ENCODE results near the gene EVI2A. TPM values are rescaled to one million over a fixed set of nuclear protein-coding genes. Genes with fewer than 3 reads are reported as not detected.

EVI2A gene
- total and polyA plus RNA-seq, 10 of the 15 experiments (the other 5 are each of a cell fraction or from before 2014, with no cell fraction given) = 4.6 to 78.3 (median 25.7) TPM

DNA sequence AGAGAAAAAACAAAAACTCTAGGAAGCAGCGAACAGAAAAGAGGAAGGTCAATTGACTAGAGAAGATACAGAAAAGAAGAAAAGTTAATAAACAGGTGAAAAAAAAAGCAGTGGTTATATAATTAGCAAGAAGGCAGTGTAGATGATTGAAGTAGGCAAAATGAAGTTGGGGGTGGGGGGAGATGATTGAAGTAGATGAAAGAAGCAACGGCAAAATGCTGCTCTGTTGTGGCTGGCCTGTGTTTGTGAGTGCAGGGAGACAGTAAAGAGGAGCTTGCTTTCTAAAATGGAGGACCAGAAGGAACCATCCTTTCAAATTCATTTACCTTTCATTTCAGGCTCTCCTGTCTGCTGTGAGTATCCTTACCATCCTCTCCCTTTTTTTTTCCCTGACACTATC is 11.2 kb downstream of the EVI2A start:
- peaks cover 23% of the 10 kb centered on the region for H3K4me1 ChIP-seq (ENCODE audit: control insufficient read depth, insufficient read depth, low read length)
- H3K9me3 ChIP-seq (replicated peaks; ENCODE audit: control insufficient read depth, insufficient read depth, low read length) = peaks cover under 1% of the 10 kb centered on the region; the same call in 2 of the 3 replicates
- peak overlapping the region; percentile 69 for H3K4me3 ChIP-seq
- ChIA-PET SMC1A (ENCODE audit: uncharacterized antibody, unreplicated experiment) (interaction anchor here (1.6 to 8.0 kb wide), 3 partner anchors 11 to 61 kb away, joined by 9 to 101 read pairs (median 86); partner anchors contain the start of gene EVI2A), RAD21 (ENCODE audit: unreplicated experiment) (interaction anchor here (1.0 to 3.9 kb wide), 5 partner anchors 9 to 183 kb away, joined by 3 to 39 read pairs (median 20); no protein-coding TSS in a partner anchor), POLR2A (interaction anchor here (0.7 to 2.8 kb wide), 5 partner anchors 9 to 183 kb away, joined by 3 to 30 read pairs (median 5); partner anchors contain the start of gene EVI2A), CTCF (interaction anchor here (1.4 to 10.7 kb wide), 3 partner anchors 10 to 62 kb away, joined by 6 to 80 read pairs (median 21); partner anchors contain the start of gene EVI2A)
- H3K27ac ChIP-seq (ENCODE audit: control insufficient read depth, insufficient read depth) = peak overlapping the region; percentile 95
- intact Hi-C loops (cut with micrococcal nuclease; ENCODE audit: unreplicated experiment) = loop anchor here (10.0 kb wide), 1 partner anchor 595 kb away; the partner anchor contains the start of gene UTP6
- peak overlapping the region; percentile 14; the same call in 1 of the 2 replicates for H2AFZ ChIP-seq (ENCODE audit: control insufficient read depth, low read depth, low read length)
- peaks cover under 1 to 13% of the 10 kb centered on the region in 2 experiments; a peak in 3 of 4 replicates for H3K36me3 ChIP-seq (ENCODE audit: control insufficient read depth in 2 of 2, insufficient read depth in 2 of 2, low read length in 1 of 2)
- in situ Hi-C loops (cut with MboI) = no loop called here
- H3K27me3 ChIP-seq (replicated peaks in 1 of 2; ENCODE audit: control insufficient read depth in 2 of 2, insufficient read depth in 2 of 2, low read length in 1 of 2) = no peaks in the 10 kb centered on the region
- no TSS peak for BruUV-seq (replicated peaks)
- H4K20me1 ChIP-seq (ENCODE audit: control insufficient read depth, insufficient read depth) = no peaks in the 10 kb centered on the region
- FAIRE-seq (no peak), DNase-seq (ENCODE audit: low read depth, low spot score) (no peak), ATAC-seq (peak; percentile 37)
- H3K79me2 ChIP-seq (ENCODE audit: control insufficient read depth, insufficient read depth, low read length) = peaks cover 91% of the 10 kb centered on the region
- 6% methylated on average over 2 of the region's 2 CpGs for WGBS (ENCODE audit: insufficient coverage, insufficient replicate concordance, low lambda C conversion rate, missing lambda C conversion rate)
- peak overlapping the region; percentile 97 for H3K4me2 ChIP-seq (ENCODE audit: control insufficient read depth, insufficient read depth)
- H3K9ac ChIP-seq (ENCODE audit: control insufficient read depth, insufficient read depth, low read length) = peak overlapping the region; percentile 93
- no peak for TF ChIP-seq CHD4 (IDR thresholded peaks at IDR 0.05)
- TF ChIP-seq RELA (IDR thresholded peaks at IDR 0.05; ENCODE audit: borderline replicate concordance, partially characterized antibody) = no peak
- no peak for TF ChIP-seq ZBED1 (IDR thresholded peaks at IDR 0.05; ENCODE audit: borderline replicate concordance)
- TF ChIP-seq SMAD1 (IDR thresholded peaks at IDR 0.05; ENCODE audit: low read depth, partially characterized antibody) = no peak
- TF ChIP-seq FOXM1 (IDR thresholded peaks at IDR 0.05; ENCODE audit: low read depth, low read length) = no peak
- no peak for TF ChIP-seq JUNB (IDR thresholded peaks at IDR 0.05)
- no peak for TF ChIP-seq EED (IDR thresholded peaks at IDR 0.05; ENCODE audit: low read depth)
- TF ChIP-seq, protein P1, sequence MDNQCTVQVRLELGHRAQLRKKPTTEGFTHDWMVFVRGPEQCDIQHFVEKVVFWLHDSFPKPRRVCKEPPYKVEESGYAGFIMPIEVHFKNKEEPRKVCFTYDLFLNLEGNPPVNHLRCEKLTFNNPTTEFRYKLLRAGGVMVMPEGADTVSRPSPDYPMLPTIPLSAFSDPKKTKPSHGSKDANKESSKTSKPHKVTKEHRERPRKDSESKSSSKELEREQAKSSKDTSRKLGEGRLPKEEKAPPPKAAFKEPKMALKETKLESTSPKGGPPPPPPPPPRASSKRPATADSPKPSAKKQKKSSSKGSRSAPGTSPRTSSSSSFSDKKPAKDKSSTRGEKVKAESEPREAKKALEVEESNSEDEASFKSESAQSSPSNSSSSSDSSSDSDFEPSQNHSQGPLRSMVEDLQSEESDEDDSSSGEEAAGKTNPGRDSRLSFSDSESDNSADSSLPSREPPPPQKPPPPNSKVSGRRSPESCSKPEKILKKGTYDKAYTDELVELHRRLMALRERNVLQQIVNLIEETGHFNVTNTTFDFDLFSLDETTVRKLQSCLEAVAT (IDR thresholded peaks at IDR 0.05) = peak; percentile 65; the same call in 1 of the 2 replicates
- no peak for TF ChIP-seq KLF5 (IDR thresholded peaks at IDR 0.05; ENCODE audit: partially characterized antibody)
- peak; percentile 47; the same call in 1 of the 2 replicates for TF ChIP-seq TAF1 (IDR thresholded peaks at IDR 0.05; ENCODE audit: borderline replicate concordance, low read depth, low read length)
- TF ChIP-seq CBX3 (IDR thresholded peaks at IDR 0.05; ENCODE audit: borderline replicate concordance, low read depth) = no peak
- TF ChIP-seq POLR2AphosphoS2 (IDR thresholded peaks at IDR 0.05; ENCODE audit: low read depth, low read length) = no peak
- peak; percentile 74 for TF ChIP-seq NBN (IDR thresholded peaks at IDR 0.05)
- TF ChIP-seq SIX5 (IDR thresholded peaks at IDR 0.05; ENCODE audit: low read depth, low read length, severe bottlenecking) = no peak
- TF ChIP-seq YY1 (IDR thresholded peaks at IDR 0.05; ENCODE audit: low read depth, low read length) = peak; percentile 76; the same call in 1 of the 2 replicates
- TF ChIP-seq, protein P2, sequence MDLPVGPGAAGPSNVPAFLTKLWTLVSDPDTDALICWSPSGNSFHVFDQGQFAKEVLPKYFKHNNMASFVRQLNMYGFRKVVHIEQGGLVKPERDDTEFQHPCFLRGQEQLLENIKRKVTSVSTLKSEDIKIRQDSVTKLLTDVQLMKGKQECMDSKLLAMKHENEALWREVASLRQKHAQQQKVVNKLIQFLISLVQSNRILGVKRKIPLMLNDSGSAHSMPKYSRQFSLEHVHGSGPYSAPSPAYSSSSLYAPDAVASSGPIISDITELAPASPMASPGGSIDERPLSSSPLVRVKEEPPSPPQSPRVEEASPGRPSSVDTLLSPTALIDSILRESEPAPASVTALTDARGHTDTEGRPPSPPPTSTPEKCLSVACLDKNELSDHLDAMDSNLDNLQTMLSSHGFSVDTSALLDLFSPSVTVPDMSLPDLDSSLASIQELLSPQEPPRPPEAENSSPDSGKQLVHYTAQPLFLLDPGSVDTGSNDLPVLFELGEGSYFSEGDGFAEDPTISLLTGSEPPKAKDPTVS (IDR thresholded peaks at IDR 0.05; ENCODE audit: low read depth, low read length) = no peak
- TF ChIP-seq, protein P3, sequence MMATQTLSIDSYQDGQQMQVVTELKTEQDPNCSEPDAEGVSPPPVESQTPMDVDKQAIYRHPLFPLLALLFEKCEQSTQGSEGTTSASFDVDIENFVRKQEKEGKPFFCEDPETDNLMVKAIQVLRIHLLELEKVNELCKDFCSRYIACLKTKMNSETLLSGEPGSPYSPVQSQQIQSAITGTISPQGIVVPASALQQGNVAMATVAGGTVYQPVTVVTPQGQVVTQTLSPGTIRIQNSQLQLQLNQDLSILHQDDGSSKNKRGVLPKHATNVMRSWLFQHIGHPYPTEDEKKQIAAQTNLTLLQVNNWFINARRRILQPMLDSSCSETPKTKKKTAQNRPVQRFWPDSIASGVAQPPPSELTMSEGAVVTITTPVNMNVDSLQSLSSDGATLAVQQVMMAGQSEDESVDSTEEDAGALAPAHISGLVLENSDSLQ (IDR thresholded peaks at IDR 0.05) = peak; percentile 47; the same call in 1 of the 2 replicates
- TF ChIP-seq, protein P4, sequence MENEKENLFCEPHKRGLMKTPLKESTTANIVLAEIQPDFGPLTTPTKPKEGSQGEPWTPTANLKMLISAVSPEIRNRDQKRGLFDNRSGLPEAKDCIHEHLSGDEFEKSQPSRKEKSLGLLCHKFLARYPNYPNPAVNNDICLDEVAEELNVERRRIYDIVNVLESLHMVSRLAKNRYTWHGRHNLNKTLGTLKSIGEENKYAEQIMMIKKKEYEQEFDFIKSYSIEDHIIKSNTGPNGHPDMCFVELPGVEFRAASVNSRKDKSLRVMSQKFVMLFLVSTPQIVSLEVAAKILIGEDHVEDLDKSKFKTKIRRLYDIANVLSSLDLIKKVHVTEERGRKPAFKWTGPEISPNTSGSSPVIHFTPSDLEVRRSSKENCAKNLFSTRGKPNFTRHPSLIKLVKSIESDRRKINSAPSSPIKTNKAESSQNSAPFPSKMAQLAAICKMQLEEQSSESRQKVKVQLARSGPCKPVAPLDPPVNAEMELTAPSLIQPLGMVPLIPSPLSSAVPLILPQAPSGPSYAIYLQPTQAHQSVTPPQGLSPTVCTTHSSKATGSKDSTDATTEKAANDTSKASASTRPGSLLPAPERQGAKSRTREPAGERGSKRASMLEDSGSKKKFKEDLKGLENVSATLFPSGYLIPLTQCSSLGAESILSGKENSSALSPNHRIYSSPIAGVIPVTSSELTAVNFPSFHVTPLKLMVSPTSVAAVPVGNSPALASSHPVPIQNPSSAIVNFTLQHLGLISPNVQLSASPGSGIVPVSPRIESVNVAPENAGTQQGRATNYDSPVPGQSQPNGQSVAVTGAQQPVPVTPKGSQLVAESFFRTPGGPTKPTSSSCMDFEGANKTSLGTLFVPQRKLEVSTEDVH (IDR thresholded peaks at IDR 0.05; ENCODE audit: low read depth, partially characterized antibody) = no peak

All from GM12878 (cell line).